ENCODE results near the gene C6orf120.
"Not testable (repeated sequence)": the region's sequence is repeated elsewhere in the genome, so short reads cannot be mapped to it uniquely, and the experiment has no call there.

The C6orf120 gene

GRCh38 chr6:169668203-169668847 lies 33.6 kb upstream of the C6orf120 start:
- no peak for ATAC-seq
- Mint-ChIP-seq H3K36me3 (peaks cover 58% of the 10 kb centered on the region), H3K9me3 (no peaks in the 10 kb centered on the region), H3K27me3 (no peaks in the 10 kb centered on the region), H3K4me1 (no peaks in the 10 kb centered on the region), H3K4me3 (no peak overlapping the region), H3K27ac (no peak overlapping the region)

- no peaks in the 10 kb centered on the region for H3K27me3 Mint-ChIP-seq
- no peaks in the 10 kb centered on the region for H3K9me3 Mint-ChIP-seq
- no peaks in the 10 kb centered on the region for H3K4me1 Mint-ChIP-seq
- no peak for ATAC-seq
- H3K36me3 Mint-ChIP-seq: peaks cover 58% of the 10 kb centered on the region
- H3K4me3 Mint-ChIP-seq: no peak overlapping the region
- no peak overlapping the region for H3K27ac Mint-ChIP-seq
Observed at GRCh38 chr6:169669147-169669546, 32.8 kb upstream of the C6orf120 start.

- no peak for ATAC-seq
- Mint-ChIP-seq H3K4me1 (no peaks in the 10 kb centered on the region), H3K27ac (no peak overlapping the region), H3K9me3 (peaks cover 3% of the 10 kb centered on the region), H3K4me3 (no peak overlapping the region), H3K36me3 (peaks cover 62% of the 10 kb centered on the region), H3K27me3 (no peaks in the 10 kb centered on the region)
Observed at GRCh38 chr6:169669889-169670288, 32.0 kb upstream of the C6orf120 start.

- Mint-ChIP-seq H3K9me3 (peaks cover 3% of the 10 kb centered on the region), H3K36me3 (peaks cover 68% of the 10 kb centered on the region), H3K4me3 (no peak overlapping the region), H3K4me1 (no peaks in the 10 kb centered on the region), H3K27me3 (no peaks in the 10 kb centered on the region), H3K27ac (no peak overlapping the region)
- no peak for ATAC-seq
Observed at GRCh38 chr6:169671563-169671962, 30.4 kb upstream of the C6orf120 start.

- Mint-ChIP-seq H3K27me3 (no peaks in the 10 kb centered on the region), H3K36me3 (peaks cover 64% of the 10 kb centered on the region), H3K4me1 (no peaks in the 10 kb centered on the region), H3K4me3 (no peak overlapping the region), H3K27ac (no peak overlapping the region), H3K9me3 (peaks cover 3% of the 10 kb centered on the region)
- no peak for ATAC-seq
Observed at GRCh38 chr6:169675011-169675410, 26.9 kb upstream of the C6orf120 start.

GRCh38 chr6:169677096-169677495 lies 24.8 kb upstream of the C6orf120 start:
- H3K27me3 Mint-ChIP-seq: no peaks in the 10 kb centered on the region
- H3K4me1 Mint-ChIP-seq: no peaks in the 10 kb centered on the region
- peaks cover 75% of the 10 kb centered on the region for H3K36me3 Mint-ChIP-seq
- H3K9me3 Mint-ChIP-seq: peaks cover 6% of the 10 kb centered on the region
- no peak for ATAC-seq
- H3K4me3 Mint-ChIP-seq: no peak overlapping the region
- no peak overlapping the region for H3K27ac Mint-ChIP-seq

GRCh38 chr6:169678342-169678741 lies 23.6 kb upstream of the C6orf120 start:
- no peak overlapping the region for H3K27ac Mint-ChIP-seq
- peaks cover 76% of the 10 kb centered on the region for H3K36me3 Mint-ChIP-seq
- peaks cover 6% of the 10 kb centered on the region for H3K4me1 Mint-ChIP-seq
- H3K9me3 Mint-ChIP-seq: peaks cover 6% of the 10 kb centered on the region
- no peak overlapping the region for H3K4me3 Mint-ChIP-seq
- H3K27me3 Mint-ChIP-seq: no peaks in the 10 kb centered on the region
- no peak for ATAC-seq

GRCh38 chr6:169684056-169684455 lies 17.9 kb upstream of the C6orf120 start:
- H3K27me3 Mint-ChIP-seq: no peaks in the 10 kb centered on the region
- ATAC-seq: no peak
- H3K9me3 Mint-ChIP-seq: peaks cover 23% of the 10 kb centered on the region
- peaks cover 13% of the 10 kb centered on the region for H3K4me1 Mint-ChIP-seq
- no peak overlapping the region for H3K4me3 Mint-ChIP-seq
- H3K36me3 Mint-ChIP-seq: peaks cover 91% of the 10 kb centered on the region
- no peak overlapping the region for H3K27ac Mint-ChIP-seq

- H3K27me3 Mint-ChIP-seq: no peaks in the 10 kb centered on the region
- peaks cover 19% of the 10 kb centered on the region for H3K9me3 Mint-ChIP-seq
- H3K36me3 Mint-ChIP-seq: peaks cover 86% of the 10 kb centered on the region
- peaks cover 13% of the 10 kb centered on the region for H3K4me1 Mint-ChIP-seq
- no peak overlapping the region for H3K27ac Mint-ChIP-seq
- H3K4me3 Mint-ChIP-seq: no peak overlapping the region
- no peak for ATAC-seq
Observed at GRCh38 chr6:169685860-169686259, 16.1 kb upstream of the C6orf120 start.

GRCh38 chr6:169689287-169689686 lies 12.6 kb upstream of the C6orf120 start:
- ATAC-seq: no peak
- no peak overlapping the region for H3K4me3 Mint-ChIP-seq
- H3K27ac Mint-ChIP-seq: no peak overlapping the region
- H3K9me3 Mint-ChIP-seq: peaks cover 28% of the 10 kb centered on the region
- H3K36me3 Mint-ChIP-seq: peaks cover 59% of the 10 kb centered on the region
- no peaks in the 10 kb centered on the region for H3K27me3 Mint-ChIP-seq
- H3K4me1 Mint-ChIP-seq: no peaks in the 10 kb centered on the region

GRCh38 chr6:169691260-169691659 lies 10.7 kb upstream of the C6orf120 start:
- H3K9me3 Mint-ChIP-seq: peaks cover 20% of the 10 kb centered on the region
- no peak for ATAC-seq
- H3K4me1 Mint-ChIP-seq: no peaks in the 10 kb centered on the region

GRCh38 chr6:169692516-169692915 lies 9.4 kb upstream of the C6orf120 start:
- no peaks in the 10 kb centered on the region for H3K4me1 Mint-ChIP-seq
- no peak overlapping the region for H3K27ac Mint-ChIP-seq
- H3K9me3 Mint-ChIP-seq: peaks cover 16% of the 10 kb centered on the region
- H3K4me3 Mint-ChIP-seq: no peak overlapping the region
- H3K36me3 Mint-ChIP-seq: peaks cover 46% of the 10 kb centered on the region
- ATAC-seq: no peak
- H3K27me3 Mint-ChIP-seq: no peaks in the 10 kb centered on the region

More at GRCh38 chr6:169691260-169691659, 10.7 kb upstream of the C6orf120 start:
- Mint-ChIP-seq H3K27ac (no peak overlapping the region), H3K36me3 (peaks cover 56% of the 10 kb centered on the region), H3K27me3 (no peaks in the 10 kb centered on the region), H3K4me3 (no peak overlapping the region)

- no peak for ATAC-seq
- H3K36me3 Mint-ChIP-seq: peaks cover 37% of the 10 kb centered on the region
- no peaks in the 10 kb centered on the region for H3K27me3 Mint-ChIP-seq
Observed at GRCh38 chr6:169695131-169695530, 6.8 kb upstream of the C6orf120 start.

GRCh38 chr6:169697115-169697514 lies 4.8 kb upstream of the C6orf120 start:
- not testable (repeated sequence) for ATAC-seq, H3K27me3 Mint-ChIP-seq, H3K4me3 Mint-ChIP-seq, H3K27ac Mint-ChIP-seq
- Mint-ChIP-seq H3K9me3 (peaks cover 13% of the 10 kb centered on the region), H3K36me3 (peaks cover 31% of the 10 kb centered on the region), H3K4me1 (peaks cover 23% of the 10 kb centered on the region)

More at GRCh38 chr6:169695131-169695530, 6.8 kb upstream of the C6orf120 start:
- no peak overlapping the region for H3K4me3 Mint-ChIP-seq
- peaks cover 13% of the 10 kb centered on the region for H3K9me3 Mint-ChIP-seq
- no peak overlapping the region for H3K27ac Mint-ChIP-seq
- H3K4me1 Mint-ChIP-seq: peaks cover 17% of the 10 kb centered on the region

GRCh38 chr6:169700296-169700695 lies 1.6 kb upstream of the C6orf120 start:
- H3K4me1 Mint-ChIP-seq: peaks cover 35% of the 10 kb centered on the region
- no peak for ATAC-seq
- H3K27me3 Mint-ChIP-seq: no peaks in the 10 kb centered on the region
- H3K27ac Mint-ChIP-seq: no peak overlapping the region
- peaks cover 19% of the 10 kb centered on the region for H3K36me3 Mint-ChIP-seq
- no peak overlapping the region for H3K4me3 Mint-ChIP-seq
- peaks cover 5% of the 10 kb centered on the region for H3K9me3 Mint-ChIP-seq

- Mint-ChIP-seq H3K4me1 (peaks cover 46% of the 10 kb centered on the region), H3K27me3 (no peaks in the 10 kb centered on the region), H3K4me3 (peak overlapping the region; percentile 95), H3K27ac (peak overlapping the region; percentile 93), H3K9me3 (no peaks in the 10 kb centered on the region), H3K36me3 (peaks cover 11% of the 10 kb centered on the region)
- ATAC-seq: peak; percentile 1
Observed at GRCh38 chr6:169701311-169701953, 494 bp upstream of the C6orf120 start.

Measured in stimulated activated memory B cell treated with anti-CD40 and anti-IgM and Interleukin-4, amounts not matched to agents 10 μg/mL and 1 μg/mL and 100 μg/mL, for 72 hours (primary cell).